ENCODE measurements around the gene DCTD.

Gene DCTD

DNA sequence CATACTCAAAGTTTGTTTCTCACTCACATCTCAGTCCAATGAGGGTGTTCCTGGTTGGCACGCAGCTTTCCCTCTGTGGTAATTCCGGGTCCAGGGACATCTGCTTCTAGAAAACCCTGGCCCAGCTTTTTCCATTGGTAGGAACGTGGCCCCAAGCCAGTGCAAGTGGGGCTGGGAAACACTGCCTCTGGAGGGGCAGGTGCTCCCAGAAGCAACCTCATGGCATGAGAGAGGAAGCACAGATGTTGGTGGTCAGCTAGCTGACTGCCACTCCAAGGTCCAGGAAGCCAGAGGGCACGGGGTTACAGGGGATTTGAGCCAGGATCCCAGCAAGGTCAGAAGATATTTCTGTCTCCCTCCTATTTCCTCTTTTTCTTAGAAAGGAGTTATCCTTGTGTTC lies 47.5 kb downstream of the DCTD start:
- ATAC-seq: no peak

DNA sequence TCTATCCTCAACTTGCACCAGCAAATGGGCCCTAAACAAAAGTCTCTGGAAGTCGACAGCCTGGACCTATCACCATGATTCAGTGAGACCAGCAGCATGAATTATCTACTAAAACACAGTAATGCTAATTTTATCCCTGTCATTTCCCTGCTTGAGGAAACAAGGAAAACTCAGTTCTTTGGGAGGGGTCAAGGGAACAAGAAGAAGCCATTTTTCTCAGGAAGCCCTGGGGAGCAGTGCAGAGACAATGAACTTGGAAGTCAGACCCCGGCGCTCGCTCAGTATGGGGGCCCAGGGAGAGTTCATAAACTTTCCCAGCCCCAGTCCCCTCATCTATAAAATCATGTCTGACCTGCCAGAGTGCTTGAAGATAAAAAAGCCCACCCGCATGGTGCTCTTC lies 50.4 kb downstream of the DCTD start:
- no peak for ATAC-seq

DNA sequence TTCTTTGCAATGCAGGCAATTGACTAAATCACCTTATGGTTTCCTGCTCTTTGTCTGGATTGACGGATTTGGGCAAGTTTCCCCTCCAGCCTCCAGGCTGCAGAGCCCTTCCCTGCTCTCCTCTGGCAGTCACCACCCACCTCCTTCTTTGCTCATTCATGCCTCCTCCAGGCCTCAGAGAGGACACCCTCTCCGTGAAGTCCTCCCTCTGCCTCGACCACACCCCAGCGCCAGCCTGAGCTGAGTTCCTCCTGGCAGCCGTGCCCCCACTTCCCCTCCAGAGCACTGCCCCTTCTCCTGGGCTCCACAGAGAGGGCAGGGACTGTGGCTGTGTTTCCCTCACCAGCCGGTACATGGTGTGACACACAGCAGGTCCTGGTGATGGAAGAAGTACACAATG lies 53.7 kb downstream of the DCTD start:
- ATAC-seq: no peak

DNA sequence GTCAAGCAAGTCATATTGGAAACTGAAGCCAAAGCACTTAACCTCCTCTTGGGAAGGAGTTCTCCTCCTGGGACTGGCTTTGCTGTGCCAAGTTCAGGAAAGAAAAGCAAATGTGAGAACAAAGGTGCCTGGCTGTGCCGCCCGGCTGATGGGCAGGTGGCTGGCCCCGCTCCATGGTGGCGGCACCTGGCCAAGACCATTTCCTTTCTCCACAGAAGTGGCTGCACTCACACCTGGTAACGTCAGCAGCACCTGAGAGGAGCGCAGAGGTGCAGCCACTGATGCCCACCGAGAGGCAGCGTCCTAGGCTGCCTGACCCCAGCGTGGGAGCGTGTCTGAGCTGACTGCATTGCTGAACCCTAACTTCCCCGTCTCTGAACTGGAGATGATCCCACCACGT lies 54.3 kb downstream of the DCTD start:
- ATAC-seq: no peak

DNA sequence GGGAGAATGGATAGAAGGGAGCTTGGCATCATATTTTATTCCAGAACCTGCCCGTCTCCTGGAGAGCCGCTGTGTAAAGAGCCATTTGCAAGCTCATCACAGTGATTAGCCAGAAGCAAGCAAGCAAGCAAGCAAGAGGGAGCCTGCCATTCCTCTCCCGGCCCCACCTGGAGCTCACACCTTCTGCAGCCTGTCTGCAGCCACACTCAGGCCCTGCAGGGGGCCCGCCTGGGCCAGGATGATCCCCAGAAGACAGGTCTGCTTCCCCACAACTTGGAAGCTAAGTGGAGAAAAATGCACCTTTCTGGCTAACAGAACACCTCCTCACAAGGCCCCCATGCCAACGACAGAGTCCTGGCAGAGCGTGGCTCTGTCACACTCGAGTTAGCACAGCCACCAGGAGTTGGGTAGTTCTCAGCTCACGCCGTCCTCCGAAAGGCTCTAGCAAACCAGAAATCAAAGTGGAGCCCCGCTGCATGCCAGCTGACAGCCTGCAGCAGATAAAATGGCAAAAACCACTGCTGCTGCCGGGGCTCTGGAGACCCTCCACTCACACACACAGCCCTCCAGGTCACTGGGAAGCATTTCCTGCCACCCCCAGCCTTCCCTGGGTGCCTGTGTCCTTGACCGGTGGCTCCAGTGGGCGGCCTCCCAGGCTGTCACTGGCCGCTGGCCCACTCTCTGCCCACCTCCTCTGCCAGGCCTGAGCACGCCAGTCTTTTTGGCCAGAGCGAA lies 54.9 kb downstream of the DCTD start:
- no peak for ATAC-seq

DNA sequence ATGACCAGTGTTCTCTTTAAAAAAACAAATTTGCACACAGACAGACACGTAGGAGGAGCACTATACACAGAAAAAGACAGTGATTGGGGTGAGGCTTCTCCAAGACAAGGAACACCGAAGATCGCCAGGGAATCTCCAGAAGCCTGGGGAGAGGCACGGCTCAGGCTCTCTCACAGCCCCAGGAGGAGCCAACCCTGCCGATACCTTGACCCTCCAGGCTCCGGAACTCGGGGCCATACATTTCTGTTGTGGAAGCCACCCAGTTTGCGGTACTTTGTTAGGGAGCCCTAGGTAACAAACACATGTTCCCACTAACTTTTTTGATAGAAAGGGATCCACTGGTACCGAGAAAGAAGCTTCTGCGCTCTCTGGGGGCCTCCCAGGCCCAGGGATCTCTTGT lies 55.8 kb downstream of the DCTD start:
- no peak for ATAC-seq

DNA sequence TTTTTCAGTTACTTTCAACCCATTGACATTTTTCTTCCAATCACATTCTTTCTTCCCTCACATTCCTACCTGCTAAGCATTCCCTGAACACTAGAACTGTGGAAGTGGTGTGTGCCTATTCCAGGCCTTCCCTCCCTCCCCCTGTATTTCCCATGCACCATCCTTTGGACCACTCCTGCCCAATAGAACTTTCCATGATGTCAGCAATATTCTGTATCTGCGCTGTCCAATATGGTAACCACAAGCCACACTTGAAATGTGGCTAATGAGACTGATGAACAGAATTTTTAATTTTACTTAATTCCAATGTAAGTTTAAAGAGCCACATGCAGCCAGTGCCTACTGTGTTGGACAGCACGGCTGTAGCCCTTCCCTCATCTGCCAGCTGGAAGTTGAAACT lies 57.5 kb downstream of the DCTD start:
- ATAC-seq: no peak

DNA sequence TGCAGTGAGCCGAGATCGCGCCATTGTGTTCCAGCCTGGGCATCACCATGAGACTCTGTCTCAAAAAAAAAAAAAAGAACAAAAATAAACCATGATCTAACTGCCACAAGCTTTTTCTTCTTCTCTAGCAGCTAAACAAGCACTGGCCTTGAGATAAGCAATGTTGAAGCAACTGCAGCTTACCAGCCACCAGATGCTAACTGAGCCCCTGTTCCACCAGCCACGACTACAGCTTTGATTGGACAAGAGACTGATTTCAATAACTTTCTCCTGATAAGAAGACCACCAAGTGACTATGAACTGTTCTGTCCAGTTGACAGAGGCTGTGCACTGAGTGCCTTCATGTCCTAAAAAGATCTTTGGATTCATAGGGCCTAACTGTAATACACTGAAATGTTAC lies 58.5 kb downstream of the DCTD start:
- no peak for ATAC-seq

DNA sequence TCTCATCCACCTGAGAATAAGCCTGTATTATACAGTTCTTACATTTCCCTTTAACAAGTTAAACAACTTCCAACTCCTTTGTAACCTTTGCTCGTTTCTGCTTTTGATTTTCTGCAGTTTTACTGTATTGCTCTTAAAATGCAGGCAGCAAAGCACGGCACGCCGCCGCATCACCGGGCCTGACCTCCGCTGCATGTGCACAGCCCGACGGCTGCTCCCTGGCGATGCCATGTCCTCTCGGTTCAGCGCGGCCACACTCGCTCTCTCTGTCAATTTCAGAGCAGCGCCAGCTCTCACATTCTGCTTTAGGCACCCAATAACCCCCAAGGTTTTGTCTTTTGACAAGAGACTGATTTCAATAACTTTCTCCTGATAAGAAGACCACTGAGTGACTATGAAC lies 60.3 kb downstream of the DCTD start:
- no peak for ATAC-seq

DNA sequence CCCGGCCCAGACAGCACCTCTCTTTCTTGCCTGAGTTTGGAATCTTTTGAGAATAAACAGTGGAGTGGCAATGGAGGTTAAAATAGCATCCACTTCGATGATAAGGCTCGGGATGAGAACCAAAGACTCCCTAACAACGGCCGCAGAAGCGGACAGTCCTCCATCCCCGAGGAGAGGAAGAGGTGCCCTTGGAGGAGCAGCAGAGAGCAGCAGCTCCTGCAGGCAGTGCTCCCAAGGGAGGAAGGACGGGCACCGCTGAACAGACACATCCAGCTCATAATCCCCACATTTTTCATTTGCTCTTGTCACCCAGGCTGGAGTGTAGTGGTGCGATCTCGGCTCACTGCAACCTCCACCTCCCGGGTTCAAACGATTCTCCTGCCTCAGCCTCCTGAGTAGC lies 61.3 kb downstream of the DCTD start:
- no peak for ATAC-seq

DNA sequence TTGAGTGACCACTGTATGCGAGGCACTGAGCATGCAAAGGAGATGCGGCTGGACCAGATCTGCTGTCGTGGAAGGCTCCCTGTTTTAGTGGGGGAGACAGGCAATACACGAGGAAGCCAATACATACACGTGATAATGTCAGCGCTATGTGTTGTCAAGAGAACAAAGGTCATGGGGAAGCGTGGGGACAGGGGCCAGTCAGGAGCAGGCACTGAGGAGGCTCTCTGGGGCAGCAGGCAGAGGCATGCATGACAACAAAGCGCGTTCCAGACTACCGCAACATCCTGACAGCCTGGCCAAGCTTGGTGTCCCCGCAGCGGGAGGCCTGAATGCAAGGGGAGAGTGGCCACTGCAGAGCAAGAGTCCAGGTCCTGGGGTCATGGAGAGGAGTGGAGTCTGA lies 61.9 kb downstream of the DCTD start:
- ATAC-seq: no peak

DNA sequence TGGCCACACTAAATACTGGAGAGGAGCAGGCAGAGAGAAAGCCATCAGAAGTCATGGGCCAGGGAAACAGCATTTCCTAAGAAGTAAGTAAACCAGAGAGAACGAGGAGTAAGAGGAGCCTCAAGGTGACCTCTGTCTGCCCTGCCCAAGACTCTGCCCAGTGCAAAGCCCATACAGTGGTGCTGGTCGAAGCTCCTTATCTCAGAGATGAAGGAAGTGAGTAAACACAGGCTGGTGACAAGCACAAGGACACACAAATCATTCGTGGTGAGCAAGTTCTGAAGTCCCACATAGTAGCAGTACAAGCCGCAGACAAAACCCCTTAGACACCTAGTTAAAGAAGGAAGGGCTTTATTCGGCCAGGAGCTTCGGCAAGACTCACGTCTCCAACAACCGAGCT lies 62.7 kb downstream of the DCTD start:
- no peak for ATAC-seq

DNA sequence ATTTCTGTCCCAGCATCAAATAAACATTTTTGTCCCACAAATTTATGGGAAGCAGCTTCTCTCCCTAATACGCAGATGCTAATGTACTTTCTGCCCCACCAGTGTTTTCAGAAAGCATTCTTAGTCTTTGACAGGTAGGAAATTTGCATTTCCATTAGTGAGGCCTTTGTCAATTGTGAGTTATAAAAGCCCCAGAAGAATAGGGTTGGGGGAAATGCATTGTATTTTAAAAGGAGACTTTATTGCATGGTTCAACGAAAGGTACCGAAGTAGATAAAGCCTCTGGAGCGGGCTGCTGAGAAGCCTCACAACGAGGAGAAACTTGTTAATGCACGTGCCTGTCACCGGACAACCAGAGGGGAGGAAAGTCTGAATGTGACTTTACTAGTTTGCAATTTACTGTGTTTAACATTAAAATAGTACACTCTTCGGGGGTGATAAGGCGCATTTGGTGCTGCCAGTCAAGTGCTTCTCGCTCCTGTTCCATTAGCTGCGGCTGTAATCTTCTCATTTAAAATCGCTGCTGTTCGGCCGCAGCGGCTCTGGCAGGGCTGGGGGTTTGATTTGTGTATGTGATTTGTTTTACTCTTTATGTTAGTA lies 63.4 kb downstream of the DCTD start:
- no peak for ATAC-seq

DNA sequence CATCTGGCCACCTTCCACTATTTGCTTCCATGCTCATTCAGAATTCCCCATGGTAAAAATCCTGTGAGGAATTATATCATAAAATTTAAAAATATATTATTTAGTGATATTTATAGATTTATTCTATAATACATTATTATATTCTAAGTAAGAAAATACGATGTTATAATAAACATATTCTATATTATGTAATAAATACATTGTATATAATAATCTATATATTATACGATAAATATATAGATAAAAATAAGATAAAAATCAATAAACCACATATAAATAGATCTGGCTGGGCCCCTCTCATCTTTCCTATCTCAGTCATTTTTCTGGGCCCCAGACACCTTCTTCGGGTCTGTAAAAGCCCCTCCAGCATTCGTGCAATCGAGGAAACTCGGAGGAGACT lies 68.5 kb downstream of the DCTD start:
- no peak for ATAC-seq

DNA sequence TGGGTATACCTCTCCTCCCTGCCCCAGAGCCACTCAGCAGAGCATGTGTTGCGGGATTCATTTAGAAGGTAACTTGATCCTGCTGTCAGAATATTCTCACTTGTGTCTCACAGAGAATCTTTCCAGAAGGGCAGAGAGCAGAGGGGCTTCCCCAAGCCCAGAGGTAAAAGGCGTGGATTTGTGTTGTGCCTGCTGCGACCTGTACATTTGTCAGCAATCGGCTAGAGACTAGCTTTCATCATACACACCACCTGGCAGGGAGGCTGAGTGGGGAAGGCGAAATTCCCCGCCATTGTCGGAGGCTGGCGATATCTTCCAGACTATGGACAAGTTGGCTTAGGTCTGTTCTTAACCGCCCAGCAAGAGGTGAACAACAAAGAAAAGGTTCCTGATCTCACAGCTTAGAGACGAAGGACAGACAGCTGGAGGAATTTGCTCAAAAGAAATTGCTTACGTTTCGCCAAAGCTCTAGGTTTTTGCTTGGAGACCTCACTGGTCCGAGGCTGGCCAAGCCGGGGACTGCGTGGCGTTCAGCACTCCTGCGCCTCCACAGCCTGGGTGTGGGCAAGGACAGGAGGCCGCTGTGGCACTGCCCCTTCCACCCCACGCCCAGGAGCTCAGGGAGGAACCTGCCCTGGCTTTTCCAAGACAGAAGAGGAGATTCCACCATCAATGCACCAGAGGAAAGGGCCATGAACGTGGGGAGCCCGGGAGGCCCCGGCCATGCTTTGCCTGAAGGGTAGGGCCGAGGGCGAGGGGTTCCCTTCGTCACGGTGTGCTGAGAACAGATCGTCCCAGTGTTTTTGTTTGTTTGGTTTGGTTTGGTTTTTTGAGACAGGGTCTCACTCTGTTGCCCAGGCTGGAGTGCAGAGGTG lies 69.4 kb downstream of the DCTD start:
- ATAC-seq: no peak

DNA sequence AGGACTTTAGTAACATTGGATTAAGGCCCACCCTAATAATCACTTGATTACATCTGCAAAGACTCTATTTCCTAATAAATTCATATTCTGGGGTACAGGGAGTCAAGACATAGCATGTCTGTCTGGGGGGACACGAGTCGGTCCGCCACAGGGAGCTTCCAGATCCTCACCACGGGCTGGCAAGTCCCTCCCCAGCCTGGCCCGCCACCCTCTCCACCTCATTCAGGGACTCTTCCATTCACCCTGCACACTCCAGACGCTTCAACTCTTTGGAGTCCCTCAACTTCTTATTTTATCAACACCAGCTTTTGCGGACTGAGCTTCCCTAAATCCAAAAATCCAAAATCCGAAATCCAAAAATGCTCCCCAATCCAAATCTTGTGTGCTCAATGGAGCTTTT lies 71.2 kb downstream of the DCTD start:
- no peak for ATAC-seq

DNA sequence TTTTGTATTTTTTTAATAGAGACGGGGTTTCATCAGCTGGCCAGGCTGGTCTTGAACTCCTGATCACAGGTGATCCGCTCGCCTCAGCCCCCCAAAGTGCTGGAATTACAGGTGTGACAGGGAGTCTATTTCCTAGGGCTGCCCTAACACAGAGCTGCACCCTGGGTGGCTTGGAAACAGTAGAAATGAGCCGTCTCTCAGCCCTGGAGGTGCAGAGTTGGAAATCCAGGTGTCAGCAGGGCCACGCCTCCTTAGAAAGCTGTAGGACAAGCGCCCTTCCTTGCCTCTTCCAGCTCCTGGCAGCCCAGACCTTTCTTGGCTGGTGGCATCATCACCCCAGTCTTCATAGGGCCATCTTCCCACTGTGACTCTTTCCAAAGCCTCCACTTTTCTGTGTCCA lies 71.6 kb downstream of the DCTD start:
- ATAC-seq: no peak

DNA sequence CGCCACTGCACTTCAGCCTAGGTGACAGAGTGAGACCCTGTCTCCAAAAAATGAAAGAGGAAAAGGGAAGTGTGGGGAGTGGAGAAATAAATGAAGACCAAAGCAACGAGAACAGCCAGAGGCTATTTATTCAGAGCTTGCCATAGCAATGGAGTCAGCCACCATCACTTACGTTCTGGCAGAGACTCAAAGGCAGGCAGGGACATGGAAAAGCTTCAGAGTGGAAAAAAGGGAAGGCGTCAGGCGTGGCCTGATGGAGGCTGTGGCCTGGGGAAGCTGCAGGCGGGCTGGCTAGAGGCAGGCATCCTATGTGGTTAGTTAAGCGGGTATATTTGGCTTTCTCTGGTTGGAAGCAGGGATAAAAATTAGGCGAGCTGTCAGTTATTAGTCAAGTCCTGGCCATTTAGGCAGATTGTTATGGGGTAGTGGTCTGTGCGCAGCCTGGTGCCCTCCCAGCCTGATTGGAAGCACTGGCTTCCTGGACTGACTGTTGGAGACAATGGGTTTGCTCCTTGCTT lies 73.3 kb downstream of the DCTD start:
- ATAC-seq: no peak

DNA sequence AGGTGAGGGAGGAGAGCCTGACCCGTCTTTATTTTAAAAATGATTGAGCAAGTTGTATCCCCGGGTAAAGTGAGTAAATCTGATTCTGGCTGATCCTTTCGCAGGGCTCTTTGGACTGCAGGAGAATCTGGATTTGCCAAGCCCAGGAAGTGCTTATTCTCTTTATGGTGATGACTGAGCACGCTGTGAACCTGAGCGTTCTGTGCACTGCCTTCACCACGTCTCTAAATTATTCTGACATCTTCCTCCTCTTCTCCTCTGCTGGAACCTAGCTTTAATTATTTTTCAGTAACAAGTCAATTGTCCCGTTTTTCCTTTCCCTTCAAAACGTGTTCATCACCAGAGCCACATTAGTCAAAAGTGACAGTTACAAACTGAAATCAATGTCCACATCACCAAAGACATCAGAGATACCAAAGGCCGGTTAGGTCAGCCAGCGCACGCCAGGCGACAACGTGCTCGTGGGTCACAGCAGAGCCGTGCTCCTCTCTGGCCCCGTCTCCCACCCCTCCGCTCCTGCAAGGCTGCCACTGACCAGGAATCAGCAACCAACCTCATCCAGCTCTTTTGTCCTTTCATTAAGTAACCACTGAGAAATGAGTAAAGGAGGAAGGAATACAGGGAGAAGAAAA lies 74.3 kb downstream of the DCTD start:
- no peak for ATAC-seq

DNA sequence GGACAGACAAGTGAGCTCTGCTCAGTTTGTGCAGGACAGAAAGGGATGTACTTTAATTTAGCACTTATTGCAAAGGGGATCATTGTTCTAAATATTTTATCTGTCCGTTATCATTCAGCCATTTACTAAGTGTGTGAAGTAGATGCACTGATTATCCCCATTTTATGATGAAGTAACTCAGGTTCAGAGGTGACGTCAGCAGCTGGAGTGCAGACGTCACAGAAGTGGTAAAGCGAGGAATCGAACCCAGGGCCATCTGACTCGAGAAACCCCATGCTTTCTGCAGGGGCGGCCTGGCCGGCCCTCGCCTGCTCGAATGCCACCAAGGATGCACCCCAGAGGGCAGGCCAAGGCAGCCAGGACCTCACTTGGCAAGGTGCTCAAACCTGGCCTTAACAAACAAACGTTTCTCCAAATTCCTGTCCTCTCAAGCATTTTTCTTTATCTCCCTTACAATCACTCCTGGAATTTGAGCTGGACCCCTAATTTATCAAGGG lies 75.0 kb downstream of the DCTD start:
- ATAC-seq: no peak

DNA sequence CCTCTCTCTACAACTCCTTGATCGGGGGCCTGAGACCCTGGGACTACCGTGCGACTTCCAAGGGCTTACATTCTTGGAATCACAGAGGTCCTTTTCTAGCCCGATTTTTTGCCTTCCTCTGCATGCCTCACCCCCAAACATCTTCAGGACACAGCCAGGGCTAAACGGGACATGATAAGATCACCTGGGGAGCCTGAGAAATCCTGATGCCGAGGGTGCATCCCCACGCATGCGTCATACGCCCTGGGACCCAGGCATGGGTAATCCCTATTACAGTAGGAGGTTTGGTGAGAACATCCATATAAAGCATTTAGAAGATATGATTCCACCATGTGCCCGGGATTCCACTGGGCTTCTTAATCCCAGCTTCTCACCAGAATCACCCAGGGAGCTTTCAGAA lies 77.1 kb downstream of the DCTD start:
- no peak for ATAC-seq

Data from activated CD4-positive, CD25-positive, alpha-beta regulatory T cell treated with anti-CD3 and anti-CD28 coated beads, Interleukin-2, amount 50 U/mL, for 24 hours (primary cell).